Measurements from ENCODE around the gene OR2J2. TPM values are rescaled to one million over a fixed set of nuclear protein-coding genes. Genes with fewer than 3 reads are reported as not detected.

The OR2J2 gene
- total RNA-seq, 1 experiment from 2014 or later: not detected

DNA sequence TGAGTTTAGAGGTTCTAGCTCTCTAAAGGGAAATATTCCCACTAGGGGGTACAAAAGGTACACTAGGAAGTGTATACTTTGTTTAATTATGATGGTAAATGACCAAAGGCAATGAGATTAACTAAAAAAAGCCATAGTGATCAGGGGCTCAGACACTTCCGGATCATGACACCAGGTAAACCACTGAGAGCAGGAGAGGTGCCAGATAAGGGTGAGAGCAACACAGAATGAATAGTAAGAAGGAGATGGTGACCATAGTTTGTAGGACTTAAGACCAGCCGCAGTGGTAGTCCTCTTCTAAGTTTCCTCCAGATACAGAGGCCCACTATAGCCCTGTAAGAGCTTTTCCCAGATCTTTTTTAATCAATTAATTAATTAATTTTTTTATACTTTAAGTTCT, 40.8 kb downstream of the OR2J2 start:
- DNase-seq (ENCODE audit: low read depth, low spot score) (no peak), ATAC-seq (no peak)
- intact Hi-C loops (cut with micrococcal nuclease): no loop called here
- Histone ChIP-seq H3K9ac (ENCODE audit: low read length) (no peak overlapping the region), H3K4me3 (replicated peaks in 1 of 2; ENCODE audit: low read depth in 1 of 2, low read length in 2 of 2) (no peak overlapping the region), H4K20me1 (ENCODE audit: insufficient read depth) (no peaks in the 10 kb centered on the region), H3K9me2 (ENCODE audit: insufficient read depth) (no peaks in the 10 kb centered on the region), H2AFZ (ENCODE audit: low read depth, low read length, poor library complexity, severe bottlenecking) (no peak overlapping the region), H3K36me3 (ENCODE audit: control insufficient read depth in 1 of 2, insufficient read depth in 2 of 2, low read length in 2 of 2) (no peaks in the 10 kb centered on the region), H3K27me3 (ENCODE audit: insufficient read depth, low read length) (no peaks in the 10 kb centered on the region), H3K4me2 (ENCODE audit: low read length) (no peak overlapping the region), H3K9me3 (ENCODE audit: control insufficient read depth in 1 of 2, insufficient read depth in 1 of 2, low read depth in 1 of 2, low read length in 2 of 2) (no peaks in the 10 kb centered on the region), H3K27ac (ENCODE audit: low read depth, low read length) (no peak overlapping the region), H3K79me2 (ENCODE audit: insufficient read depth, low read length) (no peaks in the 10 kb centered on the region), H3K4me1 (ENCODE audit: control insufficient read depth in 1 of 2, insufficient read depth in 2 of 2, low read length in 2 of 2) (no peaks in the 10 kb centered on the region)
- no TSS peak for BruUV-seq (replicated peaks)
- ChIA-PET RAD21 (ENCODE audit: low non-redundant PET in 1 of 2, low total read pairs in 2 of 2, uncharacterized antibody in 2 of 2, unreplicated experiment in 2 of 2) (no interaction called here), CTCF (no interaction called here), POLR2A (no interaction called here)
- TF ChIP-seq JUND (IDR thresholded peaks at IDR 0.05) (no peak), YY1 (IDR thresholded peaks at IDR 0.05; ENCODE audit: extremely low read depth, insufficient replicate concordance, low read depth, low read length) (no peak), EZH2 (IDR thresholded peaks at IDR 0.05) (no peak), POLR2A (IDR thresholded peaks at IDR 0.05; ENCODE audit: borderline replicate concordance, extremely low read depth, insufficient read depth, insufficient read length) (no peak), EGR1 (IDR thresholded peaks at IDR 0.05; ENCODE audit: low read depth) (no peak), EZH2phosphoT487 (IDR thresholded peaks at IDR 0.05; ENCODE audit: borderline replicate concordance) (no peak), SRF (IDR thresholded peaks at IDR 0.05; ENCODE audit: low read depth) (no peak), ZFX (IDR thresholded peaks at IDR 0.05) (no peak), CEBPB (IDR thresholded peaks at IDR 0.05; ENCODE audit: low read depth) (no peak), ELF1 (IDR thresholded peaks at IDR 0.05; ENCODE audit: borderline replicate concordance, low read depth) (no peak), SIN3A (IDR thresholded peaks at IDR 0.05; ENCODE audit: low read depth) (no peak), ZBTB33 (IDR thresholded peaks at IDR 0.05; ENCODE audit: extremely low read depth, insufficient replicate concordance, low read length) (no peak), CBX3 (IDR thresholded peaks at IDR 0.05; ENCODE audit: low read depth) (no peak), MAX (IDR thresholded peaks at IDR 0.05) (no peak), RAD21 (IDR thresholded peaks at IDR 0.05; ENCODE audit: low read depth) (no peak), SP1 (IDR thresholded peaks at IDR 0.05; ENCODE audit: low read depth) (no peak), ZNF274 (IDR thresholded peaks at IDR 0.05; ENCODE audit: low read depth, low read length) (no peak)
- TF ChIP-seq, protein P1, sequence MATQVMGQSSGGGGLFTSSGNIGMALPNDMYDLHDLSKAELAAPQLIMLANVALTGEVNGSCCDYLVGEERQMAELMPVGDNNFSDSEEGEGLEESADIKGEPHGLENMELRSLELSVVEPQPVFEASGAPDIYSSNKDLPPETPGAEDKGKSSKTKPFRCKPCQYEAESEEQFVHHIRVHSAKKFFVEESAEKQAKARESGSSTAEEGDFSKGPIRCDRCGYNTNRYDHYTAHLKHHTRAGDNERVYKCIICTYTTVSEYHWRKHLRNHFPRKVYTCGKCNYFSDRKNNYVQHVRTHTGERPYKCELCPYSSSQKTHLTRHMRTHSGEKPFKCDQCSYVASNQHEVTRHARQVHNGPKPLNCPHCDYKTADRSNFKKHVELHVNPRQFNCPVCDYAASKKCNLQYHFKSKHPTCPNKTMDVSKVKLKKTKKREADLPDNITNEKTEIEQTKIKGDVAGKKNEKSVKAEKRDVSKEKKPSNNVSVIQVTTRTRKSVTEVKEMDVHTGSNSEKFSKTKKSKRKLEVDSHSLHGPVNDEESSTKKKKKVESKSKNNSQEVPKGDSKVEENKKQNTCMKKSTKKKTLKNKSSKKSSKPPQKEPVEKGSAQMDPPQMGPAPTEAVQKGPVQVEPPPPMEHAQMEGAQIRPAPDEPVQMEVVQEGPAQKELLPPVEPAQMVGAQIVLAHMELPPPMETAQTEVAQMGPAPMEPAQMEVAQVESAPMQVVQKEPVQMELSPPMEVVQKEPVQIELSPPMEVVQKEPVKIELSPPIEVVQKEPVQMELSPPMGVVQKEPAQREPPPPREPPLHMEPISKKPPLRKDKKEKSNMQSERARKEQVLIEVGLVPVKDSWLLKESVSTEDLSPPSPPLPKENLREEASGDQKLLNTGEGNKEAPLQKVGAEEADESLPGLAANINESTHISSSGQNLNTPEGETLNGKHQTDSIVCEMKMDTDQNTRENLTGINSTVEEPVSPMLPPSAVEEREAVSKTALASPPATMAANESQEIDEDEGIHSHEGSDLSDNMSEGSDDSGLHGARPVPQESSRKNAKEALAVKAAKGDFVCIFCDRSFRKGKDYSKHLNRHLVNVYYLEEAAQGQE (IDR thresholded peaks at IDR 0.05; ENCODE audit: low read depth): no peak
- TF ChIP-seq, protein P2, sequence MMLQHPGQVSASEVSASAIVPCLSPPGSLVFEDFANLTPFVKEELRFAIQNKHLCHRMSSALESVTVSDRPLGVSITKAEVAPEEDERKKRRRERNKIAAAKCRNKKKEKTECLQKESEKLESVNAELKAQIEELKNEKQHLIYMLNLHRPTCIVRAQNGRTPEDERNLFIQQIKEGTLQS (IDR thresholded peaks at IDR 0.05): no peak

Data from HCT116 (cell line).